Suprapubic skin (tissue), 4 donors: ENCODE results near the gene SBK2.

ENCODE experiments used
- CTCF ChIP-seq, 2 donors: fragments of 200-600 bp in 1 of 2; fragments of 450-650 bp in 1 of 2; sonication (generic) in 1 of 2; IDR thresholded peaks; one replicate each; pipeline ENCODE4 v1.5.1; 2016 to 2019; ENCODE audit warnings: antibody characterized with exemption in 2 of 2, mild to moderate bottlenecking in 1 of 2, moderate library complexity in 1 of 2
- EP300 ChIP-seq: sonication (generic); formaldehyde crosslinking; IDR thresholded peaks from one replicate; pipeline ENCODE4 v1.6.1; 2017; ENCODE audit warnings: antibody characterized with exemption
- POLR2A ChIP-seq, 2 donors: fragments of 450-650 bp; IDR thresholded peaks; one replicate each; pipeline ENCODE4 v1.6.1; 2017; ENCODE audit warnings: antibody characterized with exemption in 2 of 2, mild to moderate bottlenecking in 2 of 2, moderate library complexity in 2 of 2
- POLR2AphosphoS5 ChIP-seq, 3 donors: sonication (generic); formaldehyde crosslinking; IDR thresholded peaks; one replicate each; pipeline ENCODE4 v1.6.1; 2017; ENCODE audit warnings: antibody characterized with exemption in 3 of 3

GRCh38 chr19:55502197-55502952 lies 34.6 kb downstream of the SBK2 start:
- TF ChIP-seq POLR2A (IDR thresholded peaks at IDR 0.05) (no peak), CTCF (IDR thresholded peaks at IDR 0.05) (no peak), POLR2AphosphoS5 (IDR thresholded peaks at IDR 0.05) (no peak), EP300 (no peak)
